ENCODE data around the gene SBF2.

The SBF2 gene

DNA sequence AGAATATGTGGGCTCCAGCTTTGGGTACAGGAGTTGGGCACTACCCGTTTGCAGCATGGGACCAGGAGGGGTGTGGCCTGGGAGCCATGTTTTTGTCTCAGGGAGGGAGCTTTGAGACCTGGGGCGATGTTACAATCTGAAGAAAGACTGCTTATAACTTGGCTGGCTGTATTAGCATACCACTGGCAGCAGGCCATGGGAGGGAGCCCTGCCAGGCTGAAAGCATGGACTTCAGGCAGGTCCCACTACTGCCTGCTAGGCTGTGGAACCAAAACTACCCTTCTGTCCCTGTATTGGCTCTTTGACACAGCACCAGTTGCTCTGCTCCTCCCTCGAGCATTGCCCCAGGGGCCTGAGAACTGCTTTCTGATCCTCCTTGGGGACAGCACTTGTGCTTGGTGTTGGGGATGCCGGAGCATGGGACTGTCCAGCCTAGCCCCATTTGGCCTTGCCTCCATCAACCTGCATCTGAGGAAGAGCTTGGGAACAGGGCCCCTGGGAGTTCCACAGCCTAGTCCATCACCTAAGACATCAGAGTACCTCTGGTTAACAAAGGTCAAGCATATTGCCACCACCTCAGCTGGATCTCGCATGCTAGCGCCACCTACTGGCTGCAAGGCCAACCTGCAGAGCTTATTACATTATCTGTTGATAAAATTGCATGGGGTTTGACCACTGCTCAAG lies 217.4 kb downstream of the SBF2 start:
- no peak for DNase-seq (ENCODE audit: low spot score)
- Histone ChIP-seq H3K4me3 (no peak overlapping the region), H3K27ac (no peak overlapping the region)
- no peak for TF ChIP-seq CTCF (IDR thresholded peaks at IDR 0.05)

DNA sequence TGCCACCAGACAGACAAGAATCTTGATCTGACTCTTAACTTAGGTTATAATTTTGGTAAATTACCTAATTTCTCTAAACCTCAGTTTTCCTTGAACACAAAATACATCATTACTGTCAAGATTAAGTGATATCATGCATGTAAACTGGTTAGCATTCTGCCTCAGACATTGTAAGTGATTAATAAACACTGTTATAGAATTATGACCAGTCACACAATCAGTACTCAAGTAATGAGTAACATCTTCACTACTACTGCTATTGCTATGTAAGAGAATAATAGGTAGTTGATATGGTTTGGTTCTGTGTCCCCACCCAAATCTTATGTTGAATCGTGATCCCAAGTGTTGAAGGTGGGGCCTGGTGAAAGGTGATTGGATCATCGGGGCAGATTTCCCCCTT lies 218.9 kb downstream of the SBF2 start:
- no peak for TF ChIP-seq CTCF (IDR thresholded peaks at IDR 0.05)
- DNase-seq (ENCODE audit: low spot score), result no peak
- no peak overlapping the region for H3K27ac ChIP-seq
- H3K4me3 ChIP-seq, result no peak overlapping the region

DNA sequence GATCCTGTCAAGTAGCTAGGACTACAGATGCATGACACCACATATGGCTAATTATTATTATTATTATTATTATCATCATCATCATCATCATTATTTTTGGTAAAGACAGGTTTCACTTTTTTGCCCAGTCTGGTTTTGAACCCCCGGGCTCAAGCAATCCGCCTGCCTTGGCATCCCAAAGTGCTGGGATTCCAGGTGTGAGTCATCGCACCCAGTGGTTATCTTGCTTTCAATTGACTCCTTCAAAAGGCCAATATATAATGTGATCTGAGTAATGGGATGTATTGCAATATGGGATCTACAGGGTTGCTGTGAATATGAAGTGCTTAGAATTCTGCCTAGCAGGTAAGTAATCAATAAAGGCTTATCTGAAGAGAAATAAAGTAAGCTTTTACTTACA lies 221.2 kb downstream of the SBF2 start:
- no peak for TF ChIP-seq CTCF (IDR thresholded peaks at IDR 0.05)
- no peak overlapping the region for H3K4me3 ChIP-seq
- no peak for DNase-seq (ENCODE audit: low spot score)
- no peak overlapping the region for H3K27ac ChIP-seq

GRCh38 chr11:10072142-10072541 lies 221.9 kb downstream of the SBF2 start:
- no peak for TF ChIP-seq CTCF (IDR thresholded peaks at IDR 0.05)
- no peak overlapping the region for H3K27ac ChIP-seq
- DNase-seq (ENCODE audit: low spot score), result no peak

GRCh38 chr11:10067629-10068300 lies 226.3 kb downstream of the SBF2 start:
- Histone ChIP-seq H3K4me3 (no peak overlapping the region), H3K27ac (no peak overlapping the region)
- TF ChIP-seq CTCF (IDR thresholded peaks at IDR 0.05), result no peak
- DNase-seq (ENCODE audit: low spot score), result no peak

More at GRCh38 chr11:10072142-10072541, 221.9 kb downstream of the SBF2 start:
- no peak overlapping the region for H3K4me3 ChIP-seq

DNA sequence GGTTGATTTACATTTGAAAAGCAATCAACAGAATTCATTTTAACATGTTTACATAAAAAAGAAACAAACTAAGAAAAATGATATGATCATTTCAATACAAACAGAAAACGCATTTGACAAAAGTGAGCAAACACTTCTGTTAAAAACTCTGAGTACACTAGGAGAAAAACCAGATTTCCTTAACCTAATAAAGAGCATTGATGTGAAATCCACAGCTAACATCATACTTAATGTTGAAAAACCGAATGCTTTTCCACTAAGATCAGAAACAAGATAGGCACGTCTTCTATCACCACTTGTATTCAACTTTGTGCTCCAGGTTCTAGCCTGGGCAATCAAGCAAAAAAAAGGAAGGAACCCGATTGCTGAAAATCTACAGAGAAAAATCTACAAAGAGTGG lies 227.6 kb downstream of the SBF2 start:
- no peak overlapping the region for H3K27ac ChIP-seq
- TF ChIP-seq CTCF (IDR thresholded peaks at IDR 0.05), result no peak
- no peak overlapping the region for H3K4me3 ChIP-seq
- DNase-seq (ENCODE audit: low spot score), result no peak

GRCh38 chr11:10064828-10065227 lies 229.2 kb downstream of the SBF2 start:
- TF ChIP-seq CTCF (IDR thresholded peaks at IDR 0.05), result no peak
- H3K4me3 ChIP-seq, result no peak overlapping the region
- DNase-seq (ENCODE audit: low spot score), result no peak
- no peak overlapping the region for H3K27ac ChIP-seq
